GM23338 (cell line): ENCODE results near the gene SERGEF. TPM values are rescaled to one million over a fixed set of nuclear protein-coding genes. Genes with fewer than 3 reads are reported as not detected.

Experiments used
- ATAC-seq: fragments of 200-7000 bp; cut with Tn5 transposase; 3 replicates; pipeline ENCODE4 v1.9.1; 2020
- DNase-seq: peaks from one replicate; pipeline ENCODE4 v3.0.0-alpha.2; 2015; ENCODE audit warnings: low spot score
- H2AFZ ChIP-seq: fragments of 200-600 bp; sonication (generic); 2 replicates; pipeline ENCODE4 v1.8.0; 2016; ENCODE audit warnings: antibody characterized with exemption, mild to moderate bottlenecking, moderate library complexity
- H3F3A ChIP-seq: fragments of 200-600 bp; sonication (generic); replicated peaks from 2 replicates; pipeline ENCODE4 v1.8.0; 2017; ENCODE audit warnings: antibody characterized with exemption, mixed run types, low read depth
- H3K27ac ChIP-seq: fragments of 200-600 bp; sonication (generic); 2 replicates; pipeline ENCODE4 v1.6.1; 2016; ENCODE audit warnings: low read depth
- H3K27me3 ChIP-seq: fragments of 200-600 bp; sonication (generic); 2 replicates; pipeline ENCODE4 v1.8.0; 2016; ENCODE audit warnings: mild to moderate bottlenecking, mixed run types, moderate library complexity; ENCODE audit not compliant: insufficient read depth
- H3K36me3 ChIP-seq: fragments of 200-600 bp; sonication (generic); 2 replicates; pipeline ENCODE4 v1.8.0; 2016; ENCODE audit warnings: mild to moderate bottlenecking; ENCODE audit not compliant: insufficient read depth
- H3K4me1 ChIP-seq: fragments of 200-600 bp; sonication (generic); 2 replicates; pipeline ENCODE4 v1.8.0; 2016; ENCODE audit warnings: mild to moderate bottlenecking, moderate library complexity; ENCODE audit not compliant: insufficient read depth
- H3K4me2 ChIP-seq: fragments of 200-600 bp; sonication (generic); 2 replicates; pipeline ENCODE4 v1.7.1; 2017; ENCODE audit warnings: mixed run types
- H3K4me3 ChIP-seq: fragments of 200-600 bp; sonication (generic); 2 replicates; pipeline ENCODE4 v1.6.1; 2016; ENCODE audit warnings: mixed run types
- H3K79me2 ChIP-seq: fragments of 200-600 bp; sonication (generic); replicated peaks from 2 replicates; pipeline ENCODE4 v1.8.0; 2017; ENCODE audit warnings: mild to moderate bottlenecking; ENCODE audit not compliant: insufficient read depth
- H3K9me2 ChIP-seq: fragments of 200-600 bp; sonication (generic); 2 replicates; pipeline ENCODE4 v1.8.0; 2017; ENCODE audit not compliant: insufficient read depth
- H4K20me1 ChIP-seq: fragments of 200-600 bp; sonication (generic); replicated peaks from 2 replicates; pipeline ENCODE4 v1.8.0; 2017; ENCODE audit warnings: mild to moderate bottlenecking; ENCODE audit not compliant: insufficient read depth
- H3K27ac Mint-ChIP-seq: 2 replicates; pipeline ENCODE4 v1.8.0; 2020; ENCODE audit warnings: inconsistent platforms, mild to moderate bottlenecking, moderate library complexity, mixed read lengths
- H3K27me3 Mint-ChIP-seq: 3 replicates; pipeline ENCODE4 v1.8.0; 2022; ENCODE audit warnings: low read depth, mild to moderate bottlenecking, moderate library complexity, mixed read lengths, inconsistent platforms; ENCODE audit not compliant: insufficient read depth, poor library complexity
- H3K36me3 Mint-ChIP-seq: 3 replicates; pipeline ENCODE4 v1.8.0; 2021; ENCODE audit warnings: low read depth, mild to moderate bottlenecking, inconsistent platforms, moderate library complexity, mixed read lengths
- H3K4me1 Mint-ChIP-seq: 3 replicates; pipeline ENCODE4 v1.8.0; 2020; ENCODE audit warnings: mild to moderate bottlenecking, inconsistent platforms, mixed read lengths
- H3K4me3 Mint-ChIP-seq: 3 replicates; pipeline ENCODE4 v1.8.0; 2021; ENCODE audit warnings: moderate library complexity, mild to moderate bottlenecking, inconsistent platforms, mixed read lengths
- H3K9me3 Mint-ChIP-seq: 3 replicates; pipeline ENCODE4 v1.8.0; 2020; ENCODE audit warnings: moderate library complexity, mild to moderate bottlenecking, inconsistent platforms, mixed read lengths
- CREB1 ChIP-seq: fragments of 250-450 bp; sonication (Bioruptor Pico); IDR thresholded peaks from 2 replicates; pipeline ENCODE4 v1.5.0; 2020; ENCODE audit warnings: low read depth, mild to moderate bottlenecking, moderate library complexity
- ETS1 ChIP-seq: IDR thresholded peaks from 2 replicates; pipeline ENCODE4 v1.6.1; 2016; ENCODE audit warnings: antibody characterized with exemption
- EZH2 ChIP-seq: fragments of 200-600 bp; sonication (generic); IDR thresholded peaks from one replicate; pipeline ENCODE4 v1.8.0; 2017; ENCODE audit warnings: antibody characterized with exemption, mild to moderate bottlenecking, low read depth; ENCODE audit not compliant: unreplicated experiment
- EZH2phosphoT487 ChIP-seq: fragments of 200-600 bp; sonication (generic); IDR thresholded peaks from one replicate; pipeline ENCODE4 v1.8.1; 2018; ENCODE audit warnings: antibody characterized with exemption; ENCODE audit not compliant: unreplicated experiment
- JUNB ChIP-seq: IDR thresholded peaks from one replicate; pipeline ENCODE4 v1.6.1; 2016; ENCODE audit warnings: antibody characterized with exemption; ENCODE audit not compliant: unreplicated experiment
- NANOG ChIP-seq: IDR thresholded peaks from 2 replicates; pipeline ENCODE4 v1.6.1; 2016; ENCODE audit warnings: antibody characterized with exemption, borderline replicate concordance
- POLR2AphosphoS5 ChIP-seq: IDR thresholded peaks from 2 replicates; pipeline ENCODE4 v1.6.1; 2016; ENCODE audit warnings: antibody characterized with exemption, low read depth
- REST ChIP-seq: IDR thresholded peaks from one replicate; pipeline ENCODE4 v1.6.1; 2018; ENCODE audit warnings: antibody characterized with exemption; ENCODE audit not compliant: unreplicated experiment
- STAT1 ChIP-seq: IDR thresholded peaks from one replicate; pipeline ENCODE4 v1.6.1; 2016; ENCODE audit warnings: antibody characterized with exemption; ENCODE audit not compliant: unreplicated experiment
- ZNF114 ChIP-seq: fragments of 250-450 bp; sonication (Bioruptor Pico); IDR thresholded peaks from 2 replicates; pipeline ENCODE4 v1.5.0; 2020; ENCODE audit warnings: mild to moderate bottlenecking, moderate library complexity
- ZNF331 ChIP-seq: fragments of 250-450 bp; sonication (Bioruptor Pico); IDR thresholded peaks from 2 replicates; pipeline ENCODE4 v1.5.0; 2020; ENCODE audit warnings: low read depth, mild to moderate bottlenecking, moderate library complexity
- polyA plus RNA-seq: library from polyadenylated mRNA; unstranded; fragments of >200 nt; fragmentation: Nextera tagmentation; extraction: Ambion mirVana; gene quantifications from 2 replicates; pipeline ENCODE4 v1.2.1, GENCODE V29; 2016
- total RNA-seq: library from RNA; depleted of rRNA; stranded (reverse); fragments of >200 nt; shearing (Covaris generic); gene quantifications from 2 replicates; pipeline ENCODE4 v1.2.3, GENCODE V29; 2014
- TF ChIP-seq, protein P1 (sequence below): fragments of 250-450 bp; sonication (Bioruptor Pico); IDR thresholded peaks from 2 replicates; pipeline ENCODE4 v1.5.0; 2020; ENCODE audit warnings: mild to moderate bottlenecking, moderate library complexity
- TF ChIP-seq, protein P2 (sequence below), 2 experiments: fragments of 200-600 bp in 1 of 2; sonication (generic) in 1 of 2; conservative IDR thresholded peaks; 2 replicates each; pipeline versions ENCODE4 v1.5.1 to v1.6.1; 2016 to 2017; ENCODE audit warnings: antibody characterized with exemption in 2 of 2, low read depth in 2 of 2, mild to moderate bottlenecking in 2 of 2, moderate library complexity in 1 of 2

The SERGEF gene
- total and polyA plus RNA-seq, 2 experiments from 2014 or later: 24.2 to 27.9 TPM

GRCh38 chr11:17748761-17749721 is 263.8 kb downstream of the SERGEF start:
- Histone ChIP-seq H3K27me3 (no peaks in the 10 kb centered on the region), H4K20me1 (no peaks in the 10 kb centered on the region), H3K9me2 (no peaks in the 10 kb centered on the region), H3K79me2 (no peaks in the 10 kb centered on the region), H3K27ac (no peak overlapping the region), H3F3A (no peaks in the 10 kb centered on the region), H3K4me2 (no peak overlapping the region), H3K4me1 (no peaks in the 10 kb centered on the region), H2AFZ (no peak overlapping the region), H3K36me3 (no peaks in the 10 kb centered on the region), H3K4me3 (no peak overlapping the region)
- H3K9me3 Mint-ChIP-seq: no peaks in the 10 kb centered on the region
- no peaks in the 10 kb centered on the region for H3K4me1 Mint-ChIP-seq
- TF ChIP-seq EZH2 (no peak), REST (no peak), ZNF331 (CRISPR knock-in tag) (no peak), ZNF114 (CRISPR knock-in tag) (no peak), ETS1 (no peak), POLR2AphosphoS5 (no peak), CREB1 (no peak), EZH2phosphoT487 (no peak), STAT1 (no peak), NANOG (no peak), JUNB (no peak)
- TF ChIP-seq, protein P1, sequence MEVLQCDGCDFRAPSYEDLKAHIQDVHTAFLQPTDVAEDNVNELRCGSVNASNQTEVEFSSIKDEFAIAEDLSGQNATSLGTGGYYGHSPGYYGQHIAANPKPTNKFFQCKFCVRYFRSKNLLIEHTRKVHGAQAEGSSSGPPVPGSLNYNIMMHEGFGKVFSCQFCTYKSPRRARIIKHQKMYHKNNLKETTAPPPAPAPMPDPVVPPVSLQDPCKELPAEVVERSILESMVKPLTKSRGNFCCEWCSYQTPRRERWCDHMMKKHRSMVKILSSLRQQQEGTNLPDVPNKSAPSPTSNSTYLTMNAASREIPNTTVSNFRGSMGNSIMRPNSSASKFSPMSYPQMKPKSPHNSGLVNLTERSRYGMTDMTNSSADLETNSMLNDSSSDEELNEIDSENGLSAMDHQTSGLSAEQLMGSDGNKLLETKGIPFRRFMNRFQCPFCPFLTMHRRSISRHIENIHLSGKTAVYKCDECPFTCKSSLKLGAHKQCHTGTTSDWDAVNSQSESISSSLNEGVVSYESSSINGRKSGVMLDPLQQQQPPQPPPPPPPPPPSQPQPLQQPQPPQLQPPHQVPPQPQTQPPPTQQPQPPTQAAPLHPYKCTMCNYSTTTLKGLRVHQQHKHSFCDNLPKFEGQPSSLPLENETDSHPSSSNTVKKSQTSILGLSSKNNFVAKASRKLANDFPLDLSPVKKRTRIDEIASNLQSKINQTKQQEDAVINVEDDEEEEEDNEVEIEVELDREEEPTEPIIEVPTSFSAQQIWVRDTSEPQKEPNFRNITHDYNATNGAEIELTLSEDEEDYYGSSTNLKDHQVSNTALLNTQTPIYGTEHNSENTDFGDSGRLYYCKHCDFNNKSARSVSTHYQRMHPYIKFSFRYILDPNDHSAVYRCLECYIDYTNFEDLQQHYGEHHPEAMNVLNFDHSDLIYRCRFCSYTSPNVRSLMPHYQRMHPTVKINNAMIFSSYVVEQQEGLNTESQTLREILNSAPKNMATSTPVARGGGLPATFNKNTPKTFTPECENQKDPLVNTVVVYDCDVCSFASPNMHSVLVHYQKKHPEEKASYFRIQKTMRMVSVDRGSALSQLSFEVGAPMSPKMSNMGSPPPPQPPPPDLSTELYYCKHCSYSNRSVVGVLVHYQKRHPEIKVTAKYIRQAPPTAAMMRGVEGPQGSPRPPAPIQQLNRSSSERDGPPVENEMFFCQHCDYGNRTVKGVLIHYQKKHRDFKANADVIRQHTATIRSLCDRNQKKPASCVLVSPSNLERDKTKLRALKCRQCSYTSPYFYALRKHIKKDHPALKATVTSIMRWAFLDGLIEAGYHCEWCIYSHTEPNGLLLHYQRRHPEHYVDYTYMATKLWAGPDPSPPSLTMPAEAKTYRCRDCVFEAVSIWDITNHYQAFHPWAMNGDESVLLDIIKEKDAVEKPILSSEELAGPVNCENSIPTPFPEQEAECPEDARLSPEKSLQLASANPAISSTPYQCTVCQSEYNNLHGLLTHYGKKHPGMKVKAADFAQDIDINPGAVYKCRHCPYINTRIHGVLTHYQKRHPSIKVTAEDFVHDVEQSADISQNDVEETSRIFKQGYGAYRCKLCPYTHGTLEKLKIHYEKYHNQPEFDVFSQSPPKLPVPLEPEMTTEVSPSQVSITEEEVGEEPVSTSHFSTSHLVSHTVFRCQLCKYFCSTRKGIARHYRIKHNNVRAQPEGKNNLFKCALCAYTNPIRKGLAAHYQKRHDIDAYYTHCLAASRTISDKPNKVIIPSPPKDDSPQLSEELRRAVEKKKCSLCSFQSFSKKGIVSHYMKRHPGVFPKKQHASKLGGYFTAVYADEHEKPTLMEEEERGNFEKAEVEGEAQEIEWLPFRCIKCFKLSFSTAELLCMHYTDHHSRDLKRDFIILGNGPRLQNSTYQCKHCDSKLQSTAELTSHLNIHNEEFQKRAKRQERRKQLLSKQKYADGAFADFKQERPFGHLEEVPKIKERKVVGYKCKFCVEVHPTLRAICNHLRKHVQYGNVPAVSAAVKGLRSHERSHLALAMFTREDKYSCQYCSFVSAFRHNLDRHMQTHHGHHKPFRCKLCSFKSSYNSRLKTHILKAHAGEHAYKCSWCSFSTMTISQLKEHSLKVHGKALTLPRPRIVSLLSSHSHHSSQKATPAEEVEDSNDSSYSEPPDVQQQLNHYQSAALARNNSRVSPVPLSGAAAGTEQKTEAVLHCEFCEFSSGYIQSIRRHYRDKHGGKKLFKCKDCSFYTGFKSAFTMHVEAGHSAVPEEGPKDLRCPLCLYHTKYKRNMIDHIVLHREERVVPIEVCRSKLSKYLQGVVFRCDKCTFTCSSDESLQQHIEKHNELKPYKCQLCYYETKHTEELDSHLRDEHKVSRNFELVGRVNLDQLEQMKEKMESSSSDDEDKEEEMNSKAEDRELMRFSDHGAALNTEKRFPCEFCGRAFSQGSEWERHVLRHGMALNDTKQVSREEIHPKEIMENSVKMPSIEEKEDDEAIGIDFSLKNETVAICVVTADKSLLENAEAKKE (CRISPR knock-in tag): no peak
- TF ChIP-seq, protein P2, sequence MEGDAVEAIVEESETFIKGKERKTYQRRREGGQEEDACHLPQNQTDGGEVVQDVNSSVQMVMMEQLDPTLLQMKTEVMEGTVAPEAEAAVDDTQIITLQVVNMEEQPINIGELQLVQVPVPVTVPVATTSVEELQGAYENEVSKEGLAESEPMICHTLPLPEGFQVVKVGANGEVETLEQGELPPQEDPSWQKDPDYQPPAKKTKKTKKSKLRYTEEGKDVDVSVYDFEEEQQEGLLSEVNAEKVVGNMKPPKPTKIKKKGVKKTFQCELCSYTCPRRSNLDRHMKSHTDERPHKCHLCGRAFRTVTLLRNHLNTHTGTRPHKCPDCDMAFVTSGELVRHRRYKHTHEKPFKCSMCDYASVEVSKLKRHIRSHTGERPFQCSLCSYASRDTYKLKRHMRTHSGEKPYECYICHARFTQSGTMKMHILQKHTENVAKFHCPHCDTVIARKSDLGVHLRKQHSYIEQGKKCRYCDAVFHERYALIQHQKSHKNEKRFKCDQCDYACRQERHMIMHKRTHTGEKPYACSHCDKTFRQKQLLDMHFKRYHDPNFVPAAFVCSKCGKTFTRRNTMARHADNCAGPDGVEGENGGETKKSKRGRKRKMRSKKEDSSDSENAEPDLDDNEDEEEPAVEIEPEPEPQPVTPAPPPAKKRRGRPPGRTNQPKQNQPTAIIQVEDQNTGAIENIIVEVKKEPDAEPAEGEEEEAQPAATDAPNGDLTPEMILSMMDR (conservative IDR thresholded peaks at IDR 0.05; ENCODE audit: low read depth in 2 of 2): no peak
- no peak overlapping the region for H3K27ac Mint-ChIP-seq
- H3K27me3 Mint-ChIP-seq: peaks cover 11% of the 10 kb centered on the region
- H3K36me3 Mint-ChIP-seq: no peaks in the 10 kb centered on the region
- no peak overlapping the region for H3K4me3 Mint-ChIP-seq
- no peak for ATAC-seq
- no peak for DNase-seq
